SK-N-MC (cell line): Measurements from ENCODE around the gene RBP7.

Source experiments
- DNase-seq: peaks from one replicate; pipeline ENCODE4 v3.0.0-alpha.2; 2011; ENCODE audit warnings: low read depth, low spot score
- H3K27ac ChIP-seq: fragments of 200-600 bp; sonication (generic); 2 replicates; pipeline ENCODE4 v1.5.1; 2016; ENCODE audit warnings: mixed run types
- H3K36me3 ChIP-seq: fragments of 200-600 bp; sonication (generic); 2 replicates; pipeline ENCODE4 v1.6.1; 2017; ENCODE audit warnings: antibody characterized with exemption, low read length, mixed read lengths; ENCODE audit not compliant: insufficient read depth
- H3K4me3 ChIP-seq: fragments of 200-600 bp; sonication (generic); 2 replicates; pipeline ENCODE4 v1.5.1; 2016
- H3K9ac ChIP-seq: fragments of 200-600 bp; sonication (generic); 2 replicates; pipeline ENCODE4 v1.8.0; 2017; ENCODE audit warnings: mixed run types, mixed read lengths; ENCODE audit not compliant: insufficient read length
- H3K9me3 ChIP-seq: fragments of 200-600 bp; sonication (generic); 2 replicates; pipeline ENCODE4 v1.6.1; 2017; ENCODE audit warnings: low read depth, mild to moderate bottlenecking, antibody characterized with exemption, low read length, moderate library complexity, mixed read lengths
- EZH2 ChIP-seq: fragments of 200-600 bp; sonication (generic); IDR thresholded peaks from one replicate; pipeline ENCODE4 v1.6.1; 2017; ENCODE audit warnings: antibody characterized with exemption
- FOXP2 ChIP-seq: optimal IDR thresholded peaks from 2 replicates; pipeline ENCODE3; 2011; ENCODE audit warnings: mild to moderate bottlenecking, moderate library complexity; ENCODE audit not compliant: insufficient read depth; ENCODE audit errors: extremely low read length, control extremely low read depth
- POLR2AphosphoS5 ChIP-seq: IDR thresholded peaks from 2 replicates; pipeline ENCODE4 v1.6.1; 2012; ENCODE audit warnings: mild to moderate bottlenecking, low read depth, low read length, borderline replicate concordance

Gene RBP7

GRCh38 chr1:10057343-10057742 is 60.3 kb downstream of the RBP7 start:
- Histone ChIP-seq H3K9me3 (no peaks in the 10 kb centered on the region), H3K27ac (0 out of 2 replicates have a peak overlapping the region, but pooled peaks have one; percentile 5), H3K9ac (no peak overlapping the region), H3K36me3 (no peaks in the 10 kb centered on the region; the same call in 1 of the 2 replicates), H3K4me3 (no peak overlapping the region)
- no peak for DNase-seq
- TF ChIP-seq FOXP2 (no peak), EZH2 (no peak), POLR2AphosphoS5 (no peak)

DNA sequence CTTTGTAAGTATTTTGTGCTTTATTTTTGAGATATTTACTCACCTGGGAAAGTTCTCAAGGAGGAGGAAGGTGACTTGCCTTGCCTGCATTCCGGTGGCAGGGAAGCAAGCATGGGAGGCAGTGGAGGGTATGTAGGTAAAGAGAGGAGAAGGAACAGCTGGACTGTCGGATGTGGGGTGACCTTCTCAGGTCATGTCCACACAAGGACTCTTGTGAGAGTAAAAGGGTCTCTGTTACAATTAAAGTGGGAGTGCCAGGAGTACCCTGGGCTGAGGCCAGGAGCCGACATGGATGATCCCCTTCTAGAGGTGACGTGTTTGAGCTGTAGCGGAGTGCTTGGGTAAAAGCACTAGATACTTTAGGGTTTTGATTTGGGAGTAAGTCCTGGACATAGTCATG is 60.8 kb downstream of the RBP7 start:
- no peaks in the 10 kb centered on the region for H3K9me3 ChIP-seq
- no peak overlapping the region for H3K4me3 ChIP-seq
- H3K36me3 ChIP-seq = no peaks in the 10 kb centered on the region; the same call in 1 of the 2 replicates
- no peak for DNase-seq
- 0 out of 2 replicates have a peak overlapping the region, but pooled peaks have one; percentile 5 for H3K27ac ChIP-seq
- no peak for TF ChIP-seq EZH2
- no peak for TF ChIP-seq FOXP2
- TF ChIP-seq POLR2AphosphoS5 = no peak
- H3K9ac ChIP-seq = no peak overlapping the region

- Histone ChIP-seq H3K9ac (no peak overlapping the region), H3K9me3 (no peaks in the 10 kb centered on the region), H3K36me3 (no peaks in the 10 kb centered on the region; the same call in 1 of the 2 replicates), H3K4me3 (no peak overlapping the region), H3K27ac (no peak overlapping the region)
- TF ChIP-seq POLR2AphosphoS5 (no peak), EZH2 (no peak), FOXP2 (no peak)
- DNase-seq = no peak
Observed at GRCh38 chr1:10059342-10059718, 62.3 kb downstream of the RBP7 start.

DNA sequence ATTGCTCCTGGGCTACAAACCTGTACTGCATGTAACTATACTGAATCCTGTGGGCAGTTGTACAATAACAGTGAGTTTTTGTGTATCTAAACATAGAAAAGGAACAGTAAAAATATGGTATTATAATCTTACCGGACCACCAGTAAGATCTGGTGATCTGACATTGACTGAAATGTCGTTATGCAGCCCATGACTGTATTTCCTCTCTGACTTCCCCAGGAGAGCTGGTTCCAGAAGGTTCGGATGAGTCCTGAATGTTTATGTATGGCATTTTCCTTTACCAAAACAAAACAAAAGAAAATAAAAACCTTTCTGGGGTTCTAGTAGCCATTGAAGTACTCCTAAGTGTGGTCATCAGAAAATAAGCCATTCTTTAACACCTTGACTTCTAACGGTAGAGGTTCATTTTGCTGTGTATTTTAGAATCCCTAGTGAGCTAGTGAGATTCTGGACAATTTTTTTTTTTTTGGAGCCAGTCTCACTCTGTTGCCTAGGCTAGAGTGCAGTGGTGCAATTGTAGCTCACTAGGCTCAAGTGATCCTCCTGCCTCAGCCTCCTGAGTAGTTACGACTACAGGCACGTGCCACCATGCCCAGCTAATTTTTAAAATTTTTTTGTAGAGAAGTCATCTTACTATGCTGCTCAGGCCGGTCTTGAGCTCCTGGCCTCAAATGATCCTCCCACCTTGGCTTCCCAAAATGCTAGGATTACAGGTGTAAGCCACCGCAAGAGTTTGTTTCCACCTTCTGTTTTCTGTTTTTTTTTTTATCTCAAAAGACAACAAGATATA is 63.5 kb downstream of the RBP7 start:
- Histone ChIP-seq H3K27ac (no peak overlapping the region), H3K9ac (no peak overlapping the region), H3K9me3 (no peaks in the 10 kb centered on the region), H3K4me3 (no peak overlapping the region), H3K36me3 (no peaks in the 10 kb centered on the region; the same call in 1 of the 2 replicates)
- TF ChIP-seq POLR2AphosphoS5 = no peak
- no peak for TF ChIP-seq EZH2
- no peak for TF ChIP-seq FOXP2
- no peak for DNase-seq

- no peaks in the 10 kb centered on the region for H3K9me3 ChIP-seq
- TF ChIP-seq EZH2 (no peak), POLR2AphosphoS5 (no peak), FOXP2 (no peak)
- no peak for DNase-seq
- no peak overlapping the region for H3K27ac ChIP-seq
- no peaks in the 10 kb centered on the region; the same call in 1 of the 2 replicates for H3K36me3 ChIP-seq
- no peak overlapping the region for H3K9ac ChIP-seq
- H3K4me3 ChIP-seq = no peak overlapping the region
Observed at GRCh38 chr1:10061276-10061675, 64.2 kb downstream of the RBP7 start.

- no peak for TF ChIP-seq EZH2
- no peak for TF ChIP-seq POLR2AphosphoS5
- TF ChIP-seq FOXP2 = no peak
- H3K4me3 ChIP-seq = no peak overlapping the region
- no peaks in the 10 kb centered on the region; the same call in 1 of the 2 replicates for H3K36me3 ChIP-seq
- H3K27ac ChIP-seq = no peak overlapping the region
- no peak for DNase-seq
- no peaks in the 10 kb centered on the region for H3K9me3 ChIP-seq
- H3K9ac ChIP-seq = no peak overlapping the region
Observed at GRCh38 chr1:10063878-10064277, 66.8 kb downstream of the RBP7 start.

GRCh38 chr1:10064416-10065343 is 67.7 kb downstream of the RBP7 start:
- no peak for DNase-seq

DNA sequence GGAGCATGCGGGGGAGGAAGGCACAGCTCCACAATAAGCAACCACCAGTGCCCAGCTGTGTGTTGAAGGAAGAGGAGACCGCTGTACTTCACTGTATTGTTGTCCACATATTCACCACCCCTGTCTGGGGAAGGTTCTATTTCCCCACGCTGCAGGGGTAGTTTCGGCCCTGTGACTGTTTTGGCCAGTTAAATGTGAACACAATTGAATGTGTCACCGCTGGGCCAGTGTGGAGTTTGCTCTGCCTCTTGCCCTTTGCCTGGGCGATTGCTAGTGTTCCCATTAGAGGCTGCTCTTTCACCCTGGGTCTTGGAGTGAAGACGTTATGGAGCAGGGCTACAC is 68.3 kb downstream of the RBP7 start:
- DNase-seq = no peak
- peak overlapping the region; percentile 42; the same call in 1 of the 2 replicates for H3K27ac ChIP-seq

More at GRCh38 chr1:10064416-10065343, 67.7 kb downstream of the RBP7 start:
- H3K36me3 ChIP-seq = no peaks in the 10 kb centered on the region
- H3K9me3 ChIP-seq = no peaks in the 10 kb centered on the region
- no peak overlapping the region for H3K4me3 ChIP-seq
- 0 out of 2 replicates have a peak overlapping the region, but pooled peaks have one; percentile 42 for H3K27ac ChIP-seq
- no peak overlapping the region for H3K9ac ChIP-seq
- no peak for TF ChIP-seq FOXP2
- no peak for TF ChIP-seq POLR2AphosphoS5
- no peak for TF ChIP-seq EZH2

More for the DNA sequence above, 68.3 kb downstream of the RBP7 start:
- Histone ChIP-seq H3K4me3 (no peak overlapping the region), H3K36me3 (no peaks in the 10 kb centered on the region), H3K9ac (no peak overlapping the region), H3K9me3 (no peaks in the 10 kb centered on the region)
- no peak for TF ChIP-seq EZH2
- TF ChIP-seq FOXP2 = no peak
- TF ChIP-seq POLR2AphosphoS5 = no peak
